Osteoblast (primary cell): Measurements from ENCODE around the gene TMEM184C. TPM values are rescaled to one million over a fixed set of nuclear protein-coding genes. Genes with fewer than 3 reads are reported as not detected.

Experiments
- DNase-seq: peaks from one replicate; pipeline ENCODE4 v3.0.0; 2011; ENCODE audit warnings: low spot score, mixed read lengths; ENCODE audit not compliant: insufficient read length; ENCODE audit errors: missing footprints
- H2AFZ ChIP-seq: 2 replicates; pipeline ENCODE4 v1.6.0; 2011; ENCODE audit warnings: mild to moderate bottlenecking, low read length
- H3K27ac ChIP-seq: 2 replicates; pipeline ENCODE4 v1.5.1; 2011; ENCODE audit warnings: mild to moderate bottlenecking, low read depth, low read length, moderate library complexity
- H3K27me3 ChIP-seq: 2 replicates; pipeline ENCODE4 v1.6.0; 2012; ENCODE audit warnings: mild to moderate bottlenecking, control low read depth, inconsistent platforms, low read length, moderate library complexity; ENCODE audit not compliant: insufficient read depth
- H3K36me3 ChIP-seq: 2 replicates; pipeline ENCODE4 v1.5.1; 2011; ENCODE audit warnings: mild to moderate bottlenecking, low read length, control low read depth, moderate library complexity; ENCODE audit not compliant: insufficient read depth
- H3K4me1 ChIP-seq: 2 replicates; pipeline ENCODE4 v1.5.1; 2011; ENCODE audit warnings: mild to moderate bottlenecking, low read length, control low read depth, moderate library complexity; ENCODE audit not compliant: insufficient read depth
- H3K4me2 ChIP-seq: 2 replicates; pipeline ENCODE4 v1.6.0; 2011; ENCODE audit warnings: mild to moderate bottlenecking, low read length; ENCODE audit not compliant: insufficient read depth
- H3K4me3 ChIP-seq: fragments of 200-600 bp; sonication (generic); 3 replicates; pipeline ENCODE4 v1.5.1; 2012; ENCODE audit warnings: mild to moderate bottlenecking, low read length, inconsistent platforms; ENCODE audit not compliant: insufficient read depth
- H3K79me2 ChIP-seq: 2 replicates; pipeline ENCODE4 v1.6.0; 2012; ENCODE audit warnings: mild to moderate bottlenecking, low read length, control low read depth, inconsistent platforms; ENCODE audit not compliant: insufficient read depth
- H3K9me3 ChIP-seq: 2 replicates; pipeline ENCODE4 v1.5.1; 2011; ENCODE audit warnings: low read depth, low read length, control low read depth
- H4K20me1 ChIP-seq: 2 replicates; pipeline ENCODE4 v1.6.0; 2012; ENCODE audit warnings: mild to moderate bottlenecking, low read length, control low read depth; ENCODE audit not compliant: insufficient read depth
- CTCF ChIP-seq: IDR thresholded peaks from 2 replicates; pipeline ENCODE4 v1.5.1; 2011; ENCODE audit warnings: mild to moderate bottlenecking, low read depth, low read length, moderate library complexity; ENCODE audit errors: extremely low read depth
- total RNA-seq: library from RNA; depleted of rRNA; stranded (reverse); fragments of >200 nt; gene quantifications from 2 replicates; pipeline ENCODE4 v1.2.3, GENCODE V29; 2012

Gene TMEM184C
- total RNA-seq, 1 donor, result 43.4 TPM

- Histone ChIP-seq H3K79me2 (no peaks in the 10 kb centered on the region), H2AFZ (no peak overlapping the region), H3K9me3 (no peaks in the 10 kb centered on the region), H3K27me3 (no peaks in the 10 kb centered on the region), H3K4me1 (no peaks in the 10 kb centered on the region), H3K4me2 (no peak overlapping the region), H3K4me3 (no peak overlapping the region), H3K36me3 (peaks cover 25% of the 10 kb centered on the region), H3K27ac (no peak overlapping the region), H4K20me1 (no peaks in the 10 kb centered on the region)
- TF ChIP-seq CTCF, result no peak
- DNase-seq, result no peak
Measured at GRCh38 chr4:147638365-147638764, 21.2 kb downstream of the TMEM184C start.

- no peak overlapping the region for H2AFZ ChIP-seq
- H4K20me1 ChIP-seq, result no peaks in the 10 kb centered on the region
- no peak for TF ChIP-seq CTCF
- no peak for DNase-seq
- H3K27me3 ChIP-seq, result no peaks in the 10 kb centered on the region
- no peak overlapping the region for H3K27ac ChIP-seq
- peaks cover 21% of the 10 kb centered on the region for H3K36me3 ChIP-seq
- H3K9me3 ChIP-seq, result no peaks in the 10 kb centered on the region
- no peaks in the 10 kb centered on the region for H3K4me1 ChIP-seq
- H3K4me3 ChIP-seq, result no peak overlapping the region
- peaks cover 5% of the 10 kb centered on the region for H3K79me2 ChIP-seq
- no peak overlapping the region for H3K4me2 ChIP-seq
Measured at GRCh38 chr4:147638942-147639341, 21.7 kb downstream of the TMEM184C start.

- H4K20me1 ChIP-seq, result no peaks in the 10 kb centered on the region
Measured at GRCh38 chr4:147639388-147639787, 22.2 kb downstream of the TMEM184C start.

GRCh38 chr4:147640331-147640730 is 23.1 kb downstream of the TMEM184C start:
- H3K4me3 ChIP-seq, result no peak overlapping the region
- no peaks in the 10 kb centered on the region for H3K4me1 ChIP-seq
- DNase-seq, result no peak
- H3K27me3 ChIP-seq, result no peaks in the 10 kb centered on the region
- H4K20me1 ChIP-seq, result no peaks in the 10 kb centered on the region
- no peak for TF ChIP-seq CTCF
- H3K27ac ChIP-seq, result no peak overlapping the region
- peaks cover 5% of the 10 kb centered on the region for H3K79me2 ChIP-seq
- H3K36me3 ChIP-seq, result peaks cover 9% of the 10 kb centered on the region
- no peaks in the 10 kb centered on the region for H3K9me3 ChIP-seq
- no peak overlapping the region for H2AFZ ChIP-seq
- no peak overlapping the region for H3K4me2 ChIP-seq

More at GRCh38 chr4:147639388-147639787, 22.2 kb downstream of the TMEM184C start:
- Histone ChIP-seq H3K4me2 (no peak overlapping the region), H3K27ac (no peak overlapping the region), H2AFZ (no peak overlapping the region), H3K9me3 (no peaks in the 10 kb centered on the region), H3K4me1 (no peaks in the 10 kb centered on the region), H3K36me3 (peaks cover 17% of the 10 kb centered on the region), H3K4me3 (no peak overlapping the region), H3K27me3 (no peaks in the 10 kb centered on the region), H3K79me2 (peaks cover 5% of the 10 kb centered on the region)
- TF ChIP-seq CTCF, result no peak
- DNase-seq, result no peak
